ENCODE measurements around the gene CRISP3.

The CRISP3 gene

GRCh38 chr6:49744259-49744658 is at the start of gene CRISP3:
TSS of gene CRISP3 (minus strand) at chr6:49744388. CDS start at chr6:49744367, 21 bp downstream.
- H3K4me1 ChIP-seq (ENCODE audit: low read depth, poor library complexity, severe bottlenecking) = peaks cover 19% of the 10 kb centered on the region
- no peak within 1 kb of the TSS for H3K4me3 ChIP-seq (IDR thresholded peaks at IDR 0.05; ENCODE audit: insufficient read depth, low read depth, low read length)
- H3K9ac ChIP-seq = no peak within 1 kb of the TSS
- no peak within 1 kb of the TSS for H3K27ac ChIP-seq
- 0 out of 2 replicates have a peak within 1 kb of the TSS, but pooled peaks have one; percentile 13 for H3K4me2 ChIP-seq
- TF ChIP-seq, protein P1, sequence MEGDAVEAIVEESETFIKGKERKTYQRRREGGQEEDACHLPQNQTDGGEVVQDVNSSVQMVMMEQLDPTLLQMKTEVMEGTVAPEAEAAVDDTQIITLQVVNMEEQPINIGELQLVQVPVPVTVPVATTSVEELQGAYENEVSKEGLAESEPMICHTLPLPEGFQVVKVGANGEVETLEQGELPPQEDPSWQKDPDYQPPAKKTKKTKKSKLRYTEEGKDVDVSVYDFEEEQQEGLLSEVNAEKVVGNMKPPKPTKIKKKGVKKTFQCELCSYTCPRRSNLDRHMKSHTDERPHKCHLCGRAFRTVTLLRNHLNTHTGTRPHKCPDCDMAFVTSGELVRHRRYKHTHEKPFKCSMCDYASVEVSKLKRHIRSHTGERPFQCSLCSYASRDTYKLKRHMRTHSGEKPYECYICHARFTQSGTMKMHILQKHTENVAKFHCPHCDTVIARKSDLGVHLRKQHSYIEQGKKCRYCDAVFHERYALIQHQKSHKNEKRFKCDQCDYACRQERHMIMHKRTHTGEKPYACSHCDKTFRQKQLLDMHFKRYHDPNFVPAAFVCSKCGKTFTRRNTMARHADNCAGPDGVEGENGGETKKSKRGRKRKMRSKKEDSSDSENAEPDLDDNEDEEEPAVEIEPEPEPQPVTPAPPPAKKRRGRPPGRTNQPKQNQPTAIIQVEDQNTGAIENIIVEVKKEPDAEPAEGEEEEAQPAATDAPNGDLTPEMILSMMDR (conservative IDR thresholded peaks at IDR 0.05; ENCODE audit: low read depth, low read length) = no peak
- no peaks in the 10 kb centered on the region for H3K79me2 ChIP-seq (ENCODE audit: insufficient read depth, low read depth)
- no peaks in the 10 kb centered on the region for H3K27me3 ChIP-seq (ENCODE audit: insufficient read depth, low read depth)
- no peaks in the 10 kb centered on the region for H4K20me1 ChIP-seq (ENCODE audit: insufficient read depth)
- no peaks in the 10 kb centered on the region for H3K36me3 ChIP-seq (ENCODE audit: insufficient read depth)
- no peak within 1 kb of the TSS for H2AFZ ChIP-seq (ENCODE audit: low read depth)

DNA sequence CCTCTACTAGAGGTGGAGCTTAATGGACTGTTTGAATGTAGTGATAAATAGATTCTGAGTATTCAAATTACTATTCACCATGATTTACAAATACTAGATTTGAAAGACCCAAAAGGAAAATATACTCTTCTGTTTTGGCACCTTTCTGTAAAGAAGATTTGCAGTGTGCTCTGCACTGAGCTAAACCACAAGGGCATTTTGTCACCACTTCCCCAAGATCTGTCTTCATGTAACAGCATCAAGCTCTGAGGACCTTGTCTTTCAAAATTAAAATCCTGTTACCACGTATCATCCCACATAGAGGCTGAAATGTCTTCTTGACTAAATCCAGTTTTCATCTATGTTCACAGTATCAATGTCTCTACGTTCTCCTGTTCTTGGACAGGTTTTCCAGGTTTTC is 46.2 kb upstream of the CRISP3 start:
- Histone ChIP-seq H3K4me2 (no peak overlapping the region), H3K36me3 (ENCODE audit: insufficient read depth) (no peaks in the 10 kb centered on the region), H2AFZ (ENCODE audit: low read depth) (no peak overlapping the region), H3K4me1 (ENCODE audit: low read depth, poor library complexity, severe bottlenecking) (no peaks in the 10 kb centered on the region), H3K27me3 (ENCODE audit: insufficient read depth, low read depth) (no peaks in the 10 kb centered on the region), H3K27ac (no peak overlapping the region), H3K4me3 (IDR thresholded peaks at IDR 0.05; ENCODE audit: insufficient read depth, low read depth, low read length) (no peak overlapping the region), H4K20me1 (ENCODE audit: insufficient read depth) (no peaks in the 10 kb centered on the region), H3K79me2 (ENCODE audit: insufficient read depth, low read depth) (no peaks in the 10 kb centered on the region), H3K9ac (no peak overlapping the region)
- TF ChIP-seq, protein P1 (conservative IDR thresholded peaks at IDR 0.05; ENCODE audit: low read depth, low read length) = no peak

- TF ChIP-seq, protein P1 (conservative IDR thresholded peaks at IDR 0.05; ENCODE audit: low read depth, low read length) = no peak
- Histone ChIP-seq H3K4me2 (no peak within 1 kb of the TSS), H3K36me3 (ENCODE audit: insufficient read depth) (no peaks in the 10 kb centered on the region), H3K4me1 (ENCODE audit: low read depth, poor library complexity, severe bottlenecking) (peaks cover 10% of the 10 kb centered on the region), H2AFZ (ENCODE audit: low read depth) (no peak within 1 kb of the TSS), H3K27me3 (ENCODE audit: insufficient read depth, low read depth) (no peaks in the 10 kb centered on the region), H4K20me1 (ENCODE audit: insufficient read depth) (no peaks in the 10 kb centered on the region), H3K79me2 (ENCODE audit: insufficient read depth, low read depth) (no peaks in the 10 kb centered on the region), H3K27ac (no peak within 1 kb of the TSS), H3K4me3 (IDR thresholded peaks at IDR 0.05; ENCODE audit: insufficient read depth, low read depth, low read length) (no peak within 1 kb of the TSS), H3K9ac (no peak within 1 kb of the TSS)
Measured at GRCh38 chr6:49787176-49787575, 43.0 kb upstream of the CRISP3 start, which contains the start of gene PGK2. TSS of gene PGK2 (minus strand) at chr6:49787285. CDS start at chr6:49787187, 98 bp downstream.

DNA sequence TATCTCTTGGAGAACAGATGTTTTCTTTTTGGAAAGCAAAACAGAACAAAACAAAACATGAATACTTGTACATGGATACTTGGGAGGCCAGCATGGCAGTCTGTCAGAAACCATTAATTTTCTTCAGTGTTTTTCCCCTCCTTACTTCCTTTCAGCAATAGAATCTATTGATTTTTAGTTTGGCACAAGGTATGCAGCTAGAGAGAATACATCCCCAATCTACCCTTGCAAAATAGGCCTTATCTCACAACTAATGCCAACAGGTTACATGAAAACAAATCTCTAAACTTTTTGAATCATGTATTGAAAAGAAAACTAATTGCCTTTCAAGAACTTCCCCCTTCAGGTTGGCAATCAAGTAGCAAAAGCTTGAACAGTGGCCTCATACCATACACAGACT is 40.1 kb upstream of the CRISP3 start:
- no peak overlapping the region for H3K9ac ChIP-seq
- no peak overlapping the region for H3K4me2 ChIP-seq
- H4K20me1 ChIP-seq (ENCODE audit: insufficient read depth) = no peaks in the 10 kb centered on the region
- H3K27me3 ChIP-seq (ENCODE audit: insufficient read depth, low read depth) = no peaks in the 10 kb centered on the region
- no peak overlapping the region for H3K4me3 ChIP-seq (IDR thresholded peaks at IDR 0.05; ENCODE audit: insufficient read depth, low read depth, low read length)
- TF ChIP-seq, protein P1 (conservative IDR thresholded peaks at IDR 0.05; ENCODE audit: low read depth, low read length) = no peak
- H3K27ac ChIP-seq = no peak overlapping the region
- H3K4me1 ChIP-seq (ENCODE audit: low read depth, poor library complexity, severe bottlenecking) = peaks cover 10% of the 10 kb centered on the region
- no peak overlapping the region for H2AFZ ChIP-seq (ENCODE audit: low read depth)
- H3K36me3 ChIP-seq (ENCODE audit: insufficient read depth) = no peaks in the 10 kb centered on the region
- no peaks in the 10 kb centered on the region for H3K79me2 ChIP-seq (ENCODE audit: insufficient read depth, low read depth)

Data from KMS-11 (cell line).